ENCODE data around the gene GATD1.

DNA sequence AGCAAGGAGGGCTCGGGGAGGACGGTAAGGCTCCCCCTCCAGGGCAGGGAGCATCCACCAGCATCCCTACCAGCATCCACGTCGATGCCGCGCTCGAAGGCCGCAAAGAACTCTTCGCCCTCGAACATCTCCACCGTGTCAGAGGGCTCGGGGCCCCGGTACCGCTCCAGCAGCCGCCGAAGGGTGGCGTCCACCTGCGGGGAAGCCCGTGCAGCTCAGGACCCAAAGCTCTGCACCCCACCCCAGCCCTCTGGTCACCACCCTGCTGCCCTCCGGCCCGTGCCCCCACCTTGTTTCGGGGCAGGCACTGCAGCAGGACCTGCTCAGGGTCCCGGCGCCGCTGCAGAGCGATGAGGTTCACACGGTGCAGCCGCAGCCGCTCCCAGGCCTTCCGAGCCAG lies 23.2 kb upstream of the GATD1 start:
- TF ChIP-seq GATA3 (IDR thresholded peaks at IDR 0.05; ENCODE audit: low read depth, low read length) = no peak
- TF ChIP-seq GATA2 (IDR thresholded peaks at IDR 0.05; ENCODE audit: low read depth, low read length) = no peak

Measured in SH-SY5Y (cell line).